NT2/D1 (cell line): ENCODE measurements around the gene LEF1.
"Not testable (repeated sequence)": the region's sequence is repeated elsewhere in the genome, so short reads cannot be mapped to it uniquely, and the experiment has no call there.

Experiments used
- DNase-seq: peaks from one replicate; pipeline ENCODE4 v3.0.0-alpha.2; 2011; ENCODE audit warnings: low read depth, low spot score
- H3K27me3 ChIP-seq: 2 replicates; pipeline ENCODE4 v1.6.0; 2011; ENCODE audit warnings: mild to moderate bottlenecking; ENCODE audit not compliant: insufficient read length, insufficient read depth
- H3K36me3 ChIP-seq: 2 replicates; pipeline ENCODE4 v1.6.1; 2011; ENCODE audit warnings: mild to moderate bottlenecking, low read length, mixed read lengths; ENCODE audit not compliant: insufficient read depth, insufficient read length
- H3K4me1 ChIP-seq: 2 replicates; pipeline ENCODE4 v1.5.1; 2011; ENCODE audit not compliant: insufficient read depth, insufficient read length
- H3K4me3 ChIP-seq: 2 replicates; pipeline ENCODE4 v1.5.1; 2011; ENCODE audit warnings: low read depth; ENCODE audit not compliant: insufficient read length
- H3K9ac ChIP-seq: 2 replicates; pipeline ENCODE4 v1.6.0; 2011; ENCODE audit warnings: low read depth; ENCODE audit not compliant: insufficient read length
- H3K9me3 ChIP-seq: 2 replicates; pipeline ENCODE4 v1.5.1; 2011; ENCODE audit warnings: mild to moderate bottlenecking, low read length; ENCODE audit not compliant: insufficient read depth
- SUZ12 ChIP-seq: IDR thresholded peaks from 2 replicates; pipeline ENCODE4 v1.6.1; 2011; ENCODE audit not compliant: insufficient read length, insufficient read depth; ENCODE audit errors: extremely low read depth
- YY1 ChIP-seq: IDR thresholded peaks from 2 replicates; pipeline ENCODE4 v1.6.1; 2011; ENCODE audit not compliant: insufficient read length, insufficient read depth
- ZNF274 ChIP-seq: IDR thresholded peaks from 2 replicates; pipeline ENCODE4 v1.6.1; 2011; ENCODE audit warnings: mild to moderate bottlenecking, low read depth, low read length

Gene LEF1

DNA sequence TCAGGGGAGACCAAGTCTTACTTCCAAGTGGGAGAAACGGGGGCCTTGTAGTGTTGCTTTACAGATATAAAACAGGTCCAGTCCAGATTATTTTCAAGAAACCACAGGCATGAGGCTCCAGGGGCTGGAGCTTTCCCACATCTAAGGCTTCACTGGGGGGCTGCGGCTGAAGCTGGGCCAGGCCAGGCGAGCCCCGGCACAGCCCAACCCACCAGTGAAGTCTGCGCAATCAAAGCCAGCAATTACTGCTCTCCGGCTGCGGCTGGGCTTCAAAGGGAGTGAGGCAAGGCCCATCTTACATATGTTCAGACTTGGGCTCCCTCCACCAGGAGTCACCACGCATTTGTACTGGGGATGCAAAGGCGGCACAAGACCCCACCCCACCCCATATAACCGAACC, 117.4 kb downstream of the LEF1 start:
- no peak for DNase-seq
- TF ChIP-seq SUZ12, result no peak
- no peak for TF ChIP-seq ZNF274
- Histone ChIP-seq H3K27me3 (no peaks in the 10 kb centered on the region), H3K4me3 (no peak overlapping the region), H3K9ac (no peak overlapping the region), H3K36me3 (peaks cover 33% of the 10 kb centered on the region), H3K4me1 (no peaks in the 10 kb centered on the region), H3K9me3 (no peaks in the 10 kb centered on the region)

DNA sequence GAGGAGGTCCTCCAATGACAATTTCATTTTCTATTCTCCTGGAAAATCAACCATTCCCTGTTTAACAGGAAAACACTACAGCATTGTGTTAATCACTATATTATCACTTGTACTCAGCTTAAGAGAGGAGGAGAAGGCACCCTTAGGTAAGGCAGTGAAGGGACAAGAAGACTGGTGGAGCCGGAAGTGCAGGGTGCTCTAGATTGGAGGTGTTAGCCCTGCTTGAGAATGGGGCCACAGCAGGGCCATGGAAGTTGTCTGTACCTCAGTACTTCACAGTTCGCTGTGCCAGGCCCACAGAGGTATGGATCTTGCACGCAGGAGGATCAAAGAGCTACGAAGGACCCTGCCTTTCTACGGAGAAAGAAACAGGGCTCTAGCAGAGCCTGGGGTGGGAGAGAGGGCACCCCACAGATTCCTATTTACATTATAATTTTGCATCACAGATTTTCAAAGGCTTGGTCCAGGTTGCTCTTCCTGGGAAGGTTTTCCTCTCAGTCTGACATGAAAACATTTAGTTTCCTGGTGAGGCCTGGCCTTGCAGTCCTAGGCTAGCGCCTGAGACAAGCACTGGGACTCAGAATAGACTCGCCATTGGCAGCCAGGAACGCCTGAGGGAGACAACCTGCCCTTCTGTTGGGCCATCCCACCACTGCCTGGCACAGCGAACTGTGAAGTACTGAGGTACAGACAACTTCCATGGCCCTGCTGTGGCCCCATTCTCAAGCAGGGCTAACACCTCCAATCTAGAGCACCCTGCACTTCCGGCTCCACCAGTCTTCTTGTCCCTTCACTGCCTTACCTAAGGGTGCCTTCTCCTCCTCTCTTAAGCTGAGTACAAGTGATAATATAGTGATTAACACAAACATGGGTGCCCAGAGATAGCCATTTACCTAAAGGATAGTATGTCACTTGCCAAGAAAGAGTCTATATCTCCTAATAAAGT, 118.3 kb downstream of the LEF1 start:
- H3K27me3 ChIP-seq, DNase-seq, H3K4me1 ChIP-seq, H3K4me3 ChIP-seq, H3K9ac ChIP-seq, H3K9me3 ChIP-seq: not testable (repeated sequence)
- H3K36me3 ChIP-seq, result peaks cover 33% of the 10 kb centered on the region

DNA sequence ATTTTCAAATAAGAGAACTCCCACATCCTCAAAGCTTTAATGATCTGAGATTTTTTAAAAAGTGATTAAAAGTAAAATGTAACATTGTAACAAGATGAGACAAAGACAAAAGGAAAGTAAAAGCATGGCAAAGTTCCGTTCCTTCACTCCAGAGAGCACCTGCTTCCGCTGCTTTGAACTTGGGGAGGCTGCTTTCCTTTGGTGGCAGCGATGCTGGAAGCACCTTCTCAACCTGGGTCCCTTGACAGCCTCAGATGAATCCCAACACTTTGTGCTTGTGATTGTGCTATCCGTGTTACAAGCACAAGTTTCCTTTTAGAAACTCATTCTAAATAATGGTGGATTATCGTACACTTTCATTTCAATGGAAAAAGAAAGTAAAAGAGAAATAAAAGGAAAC, 119.3 kb downstream of the LEF1 start:
- Histone ChIP-seq H3K9me3 (no peaks in the 10 kb centered on the region), H3K4me1 (no peaks in the 10 kb centered on the region), H3K36me3 (peaks cover 32% of the 10 kb centered on the region), H3K4me3 (no peak overlapping the region), H3K9ac (no peak overlapping the region), H3K27me3 (no peaks in the 10 kb centered on the region)
- no peak for DNase-seq
- TF ChIP-seq ZNF274 (no peak), SUZ12 (no peak), YY1 (no peak)

DNA sequence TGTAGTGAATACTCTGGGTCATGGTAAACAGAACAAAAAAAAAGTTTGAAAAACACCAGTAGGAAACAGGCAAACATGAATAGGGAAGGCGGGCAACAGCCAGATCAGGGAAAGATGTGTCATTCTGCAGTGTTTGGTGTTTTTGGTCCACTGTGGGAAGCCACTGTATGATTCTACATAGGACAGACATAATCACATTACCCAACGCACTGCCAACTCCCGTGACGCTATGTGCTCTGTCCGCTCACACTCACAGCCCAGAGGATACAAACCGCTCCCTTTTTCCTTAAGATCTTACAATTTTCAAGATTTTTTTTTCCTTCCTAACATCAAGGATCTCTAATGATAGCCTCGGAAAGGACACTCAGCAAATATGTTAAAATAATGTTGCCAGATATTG, 119.7 kb downstream of the LEF1 start:
- Histone ChIP-seq H3K4me1 (no peaks in the 10 kb centered on the region), H3K9me3 (no peaks in the 10 kb centered on the region), H3K9ac (no peak overlapping the region), H3K36me3 (peaks cover 28% of the 10 kb centered on the region), H3K27me3 (no peaks in the 10 kb centered on the region), H3K4me3 (no peak overlapping the region)
- no peak for TF ChIP-seq SUZ12
- TF ChIP-seq YY1, result no peak
- no peak for DNase-seq

DNA sequence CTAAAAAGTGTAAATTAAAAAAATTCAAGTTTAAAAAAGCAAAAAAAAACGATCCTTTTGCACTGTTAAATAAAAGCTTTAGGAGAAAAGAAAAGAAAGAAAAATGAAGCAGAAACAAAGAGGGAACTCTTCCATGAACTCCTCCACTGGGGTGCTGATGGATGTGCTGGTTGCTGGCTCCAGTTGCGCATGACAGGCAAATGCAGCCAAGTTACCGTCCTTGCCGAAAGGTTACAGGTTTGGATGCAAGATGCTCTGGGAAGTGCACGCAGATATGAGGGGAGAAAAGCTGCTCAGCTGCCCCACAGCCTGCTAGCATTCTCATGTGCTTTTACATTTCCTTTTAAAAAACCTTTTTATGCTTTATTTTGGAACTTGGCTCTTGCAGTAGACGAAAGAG, 120.6 kb downstream of the LEF1 start:
- Histone ChIP-seq H3K4me1 (no peaks in the 10 kb centered on the region), H3K36me3 (peaks cover 23% of the 10 kb centered on the region)
- no peak for DNase-seq

DNA sequence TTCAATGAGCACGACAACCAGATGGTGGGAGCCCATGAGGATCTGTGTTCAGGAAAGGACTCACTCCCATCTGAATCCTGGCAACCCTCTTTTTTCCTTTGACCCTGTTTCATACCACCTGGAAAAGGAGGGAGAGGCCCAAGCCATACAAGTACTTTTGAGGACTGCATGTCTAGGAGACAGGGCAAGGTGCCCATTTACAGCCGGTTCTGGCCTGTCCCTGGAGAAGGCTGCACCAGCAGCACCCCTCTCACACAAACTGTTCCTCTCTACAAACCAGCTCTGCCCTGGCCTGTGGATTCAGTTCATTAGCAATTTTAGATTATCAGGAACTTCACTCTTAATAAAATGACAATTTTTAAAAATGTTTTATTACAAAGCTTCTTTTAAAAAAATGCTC, 121.5 kb downstream of the LEF1 start:
- Histone ChIP-seq H3K4me1 (no peaks in the 10 kb centered on the region), H3K36me3 (peaks cover 15% of the 10 kb centered on the region), H3K4me3 (no peak overlapping the region), H3K9me3 (no peaks in the 10 kb centered on the region), H3K27me3 (no peaks in the 10 kb centered on the region), H3K9ac (no peak overlapping the region)
- TF ChIP-seq YY1, result no peak
- no peak for TF ChIP-seq ZNF274
- TF ChIP-seq SUZ12, result no peak
- no peak for DNase-seq

More for the DNA sequence above, 120.6 kb downstream of the LEF1 start:
- H3K27me3 ChIP-seq, result no peaks in the 10 kb centered on the region
- no peak overlapping the region for H3K9ac ChIP-seq
- no peak overlapping the region for H3K4me3 ChIP-seq
- no peaks in the 10 kb centered on the region for H3K9me3 ChIP-seq
- no peak for TF ChIP-seq ZNF274
- TF ChIP-seq YY1, result no peak
- TF ChIP-seq SUZ12, result no peak

DNA sequence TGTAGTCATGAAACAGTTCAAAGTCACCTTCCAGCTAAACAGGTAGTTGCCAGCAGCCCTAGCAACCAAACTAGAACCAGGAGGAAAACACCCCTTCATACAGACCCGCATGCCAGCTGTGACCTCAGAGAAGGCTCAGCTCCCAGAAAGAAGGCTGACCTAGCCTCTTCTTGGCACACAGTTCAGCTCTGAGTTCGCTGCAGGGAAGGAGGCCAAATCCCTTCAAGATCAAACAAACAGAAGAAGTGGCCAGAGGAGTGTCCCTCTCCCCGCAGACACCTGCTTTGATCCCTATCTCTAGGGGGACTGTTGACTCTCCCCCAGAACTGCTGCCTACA, 123.1 kb downstream of the LEF1 start:
- H3K9ac ChIP-seq, result no peak overlapping the region
- TF ChIP-seq YY1 (no peak), SUZ12 (no peak), ZNF274 (no peak)
- no peaks in the 10 kb centered on the region for H3K9me3 ChIP-seq

DNA sequence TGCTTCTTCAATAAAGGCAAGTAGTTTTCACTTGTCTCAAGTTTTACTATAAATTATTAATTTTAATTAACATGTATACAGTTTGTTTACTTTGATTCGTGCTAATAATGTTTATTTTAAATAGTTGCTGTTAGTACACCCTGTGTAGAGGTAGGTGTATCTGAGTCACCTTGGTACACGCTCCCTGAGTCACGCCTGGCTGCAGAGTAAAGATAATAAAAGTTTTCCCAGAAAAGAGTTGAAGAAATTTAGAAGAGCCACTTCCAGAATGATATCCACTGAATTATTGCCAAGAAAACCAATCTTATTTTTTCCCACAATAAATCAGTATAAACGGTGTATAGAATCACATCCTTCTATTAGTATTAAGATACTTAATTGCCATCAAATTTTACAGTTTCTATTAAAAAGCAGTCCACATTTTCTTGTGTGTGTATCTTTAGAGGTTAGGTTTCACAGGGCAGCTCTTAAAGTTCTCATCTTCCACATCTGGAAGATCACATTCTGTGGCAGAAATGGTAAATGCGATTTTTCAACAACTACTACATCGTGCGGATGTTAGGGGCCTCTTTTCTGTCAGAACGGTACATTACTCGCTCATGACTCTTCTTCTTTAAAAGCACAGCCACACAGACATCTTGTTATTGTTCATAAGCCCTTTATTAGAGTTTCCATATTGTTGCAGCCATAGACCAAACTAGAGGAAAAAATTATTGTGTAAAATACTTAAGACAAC, 123.6 kb downstream of the LEF1 start:
- H3K4me3 ChIP-seq, result no peak overlapping the region
- H3K27me3 ChIP-seq, result no peaks in the 10 kb centered on the region
- H3K36me3 ChIP-seq, result peaks cover 15% of the 10 kb centered on the region
- no peaks in the 10 kb centered on the region for H3K9me3 ChIP-seq
- no peaks in the 10 kb centered on the region for H3K4me1 ChIP-seq
- H3K9ac ChIP-seq, result no peak overlapping the region
- TF ChIP-seq YY1 (no peak), SUZ12 (no peak), ZNF274 (no peak)
- no peak for DNase-seq

More for the DNA sequence above, 123.1 kb downstream of the LEF1 start:
- Histone ChIP-seq H3K27me3 (no peaks in the 10 kb centered on the region), H3K36me3 (peaks cover 15% of the 10 kb centered on the region), H3K4me1 (no peaks in the 10 kb centered on the region), H3K4me3 (no peak overlapping the region)
- no peak for DNase-seq
